ENCODE data around the gene FCF1.
"Not testable (repeated sequence)": the region's sequence is repeated elsewhere in the genome, so short reads cannot be mapped to it uniquely, and the experiment has no call there.

DNA sequence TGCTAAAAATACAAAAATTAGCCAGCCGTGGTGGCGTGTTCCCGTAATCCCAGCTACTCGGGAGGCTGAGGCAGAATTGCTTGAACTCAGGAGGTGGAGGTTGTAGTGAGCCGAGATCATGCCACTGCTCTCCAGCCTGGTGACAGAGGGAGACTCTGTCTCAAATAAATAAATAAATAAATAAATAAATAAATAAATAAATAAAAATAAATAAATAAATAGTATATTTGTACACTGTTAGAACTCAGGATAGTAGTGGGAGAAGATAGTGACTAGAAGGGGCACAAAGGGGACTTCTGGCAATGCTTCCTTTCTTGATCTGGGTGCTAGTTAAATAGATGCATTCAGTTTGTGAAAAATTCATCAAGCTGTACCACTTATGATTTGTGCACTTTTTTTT is 45.6 kb downstream of the FCF1 start:
- not testable (repeated sequence) for TF ChIP-seq EZH2phosphoT487 (IDR thresholded peaks at IDR 0.05; ENCODE audit: borderline replicate concordance, low read depth); NRF1 (IDR thresholded peaks at IDR 0.05; ENCODE audit: low read depth, low read length)
- TF ChIP-seq, protein P1, sequence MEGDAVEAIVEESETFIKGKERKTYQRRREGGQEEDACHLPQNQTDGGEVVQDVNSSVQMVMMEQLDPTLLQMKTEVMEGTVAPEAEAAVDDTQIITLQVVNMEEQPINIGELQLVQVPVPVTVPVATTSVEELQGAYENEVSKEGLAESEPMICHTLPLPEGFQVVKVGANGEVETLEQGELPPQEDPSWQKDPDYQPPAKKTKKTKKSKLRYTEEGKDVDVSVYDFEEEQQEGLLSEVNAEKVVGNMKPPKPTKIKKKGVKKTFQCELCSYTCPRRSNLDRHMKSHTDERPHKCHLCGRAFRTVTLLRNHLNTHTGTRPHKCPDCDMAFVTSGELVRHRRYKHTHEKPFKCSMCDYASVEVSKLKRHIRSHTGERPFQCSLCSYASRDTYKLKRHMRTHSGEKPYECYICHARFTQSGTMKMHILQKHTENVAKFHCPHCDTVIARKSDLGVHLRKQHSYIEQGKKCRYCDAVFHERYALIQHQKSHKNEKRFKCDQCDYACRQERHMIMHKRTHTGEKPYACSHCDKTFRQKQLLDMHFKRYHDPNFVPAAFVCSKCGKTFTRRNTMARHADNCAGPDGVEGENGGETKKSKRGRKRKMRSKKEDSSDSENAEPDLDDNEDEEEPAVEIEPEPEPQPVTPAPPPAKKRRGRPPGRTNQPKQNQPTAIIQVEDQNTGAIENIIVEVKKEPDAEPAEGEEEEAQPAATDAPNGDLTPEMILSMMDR (IDR thresholded peaks at IDR 0.05) = not testable (repeated sequence)
- TF ChIP-seq, protein P2, sequence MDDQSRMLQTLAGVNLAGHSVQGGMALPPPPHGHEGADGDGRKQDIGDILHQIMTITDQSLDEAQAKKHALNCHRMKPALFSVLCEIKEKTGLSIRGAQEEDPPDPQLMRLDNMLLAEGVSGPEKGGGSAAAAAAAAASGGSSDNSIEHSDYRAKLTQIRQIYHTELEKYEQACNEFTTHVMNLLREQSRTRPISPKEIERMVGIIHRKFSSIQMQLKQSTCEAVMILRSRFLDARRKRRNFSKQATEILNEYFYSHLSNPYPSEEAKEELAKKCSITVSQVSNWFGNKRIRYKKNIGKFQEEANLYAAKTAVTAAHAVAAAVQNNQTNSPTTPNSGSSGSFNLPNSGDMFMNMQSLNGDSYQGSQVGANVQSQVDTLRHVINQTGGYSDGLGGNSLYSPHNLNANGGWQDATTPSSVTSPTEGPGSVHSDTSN (IDR thresholded peaks at IDR 0.05) = not testable (repeated sequence)
- TF ChIP-seq, protein P3, sequence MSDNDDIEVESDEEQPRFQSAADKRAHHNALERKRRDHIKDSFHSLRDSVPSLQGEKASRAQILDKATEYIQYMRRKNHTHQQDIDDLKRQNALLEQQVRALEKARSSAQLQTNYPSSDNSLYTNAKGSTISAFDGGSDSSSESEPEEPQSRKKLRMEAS (IDR thresholded peaks at IDR 0.05; ENCODE audit: low read depth) = not testable (repeated sequence)

Data from SK-N-SH (cell line).